Stimulated activated CD4-positive, alpha-beta T cell treated with anti-CD3 and anti-CD28 coated beads, Interleukin-1b, Interleukin-23, amount 100 ng/mL, for 1 hour (primary cell): ENCODE data around the gene RNF34.

Source experiments
- DNase-seq, 2 donors: peaks; one replicate each; pipeline ENCODE4 v3.0.0-alpha.2; 2020; ENCODE audit warnings: low read depth in 2 of 2

Gene RNF34

GRCh38 chr12:121388421-121388981 lies 11.4 kb upstream of the RNF34 start:
- DNase-seq: no peak

GRCh38 chr12:121390856-121391255 lies 9.1 kb upstream of the RNF34 start:
- DNase-seq: no peak

- no peak for DNase-seq
Measured at GRCh38 chr12:121391619-121392324, 8.1 kb upstream of the RNF34 start.

- DNase-seq: no peak
Measured at GRCh38 chr12:121392325-121392716, 7.6 kb upstream of the RNF34 start.

GRCh38 chr12:121397521-121397920 lies 2.4 kb upstream of the RNF34 start:
- no peak for DNase-seq

- DNase-seq: no peak
Measured at GRCh38 chr12:121398355-121398754, 1.6 kb upstream of the RNF34 start.

GRCh38 chr12:121400332-121401139 lies 618 bp downstream of the RNF34 start:
- DNase-seq: peak; percentile 3 to 39

GRCh38 chr12:121403721-121404120 lies 3.8 kb downstream of the RNF34 start:
- DNase-seq: no peak

- DNase-seq: no peak
Measured at GRCh38 chr12:121404734-121405133, 4.8 kb downstream of the RNF34 start.

GRCh38 chr12:121405211-121405610 lies 5.3 kb downstream of the RNF34 start:
- no peak for DNase-seq

- no peak for DNase-seq
Measured at GRCh38 chr12:121413917-121414316, 14.0 kb downstream of the RNF34 start.

GRCh38 chr12:121417847-121418246 lies 17.9 kb downstream of the RNF34 start:
- DNase-seq: no peak

- DNase-seq: no peak
Measured at GRCh38 chr12:121420109-121420508, 20.2 kb downstream of the RNF34 start.

- DNase-seq: no peak
Measured at GRCh38 chr12:121423253-121423652, 23.3 kb downstream of the RNF34 start.

- no peak for DNase-seq
Measured at GRCh38 chr12:121423682-121424623, 24.0 kb downstream of the RNF34 start.

- no peak for DNase-seq
Measured at GRCh38 chr12:121424624-121424975, 24.7 kb downstream of the RNF34 start.

- DNase-seq: no peak
Measured at GRCh38 chr12:121427556-121428050, 27.7 kb downstream of the RNF34 start.

GRCh38 chr12:121428883-121429282 lies 29.0 kb downstream of the RNF34 start:
- DNase-seq: no peak

GRCh38 chr12:121430833-121431415 lies 31.0 kb downstream of the RNF34 start:
- DNase-seq: no peak

GRCh38 chr12:121432740-121433480 lies 33.0 kb downstream of the RNF34 start:
- no peak for DNase-seq

- no peak for DNase-seq
Measured at GRCh38 chr12:121436706-121437105, 36.8 kb downstream of the RNF34 start.
